Inferior parietal cortex (tissue), 1 donor: ENCODE measurements around the gene MEPCE.
"Not testable (repeated sequence)": the region's sequence is repeated elsewhere in the genome, so short reads cannot be mapped to it uniquely, and the experiment has no call there.

ENCODE experiments used
- DNase-seq: peaks from one replicate; pipeline ENCODE4 v3.0.0-alpha.2; 2016; ENCODE audit errors: extremely low spot score

Gene MEPCE

DNA sequence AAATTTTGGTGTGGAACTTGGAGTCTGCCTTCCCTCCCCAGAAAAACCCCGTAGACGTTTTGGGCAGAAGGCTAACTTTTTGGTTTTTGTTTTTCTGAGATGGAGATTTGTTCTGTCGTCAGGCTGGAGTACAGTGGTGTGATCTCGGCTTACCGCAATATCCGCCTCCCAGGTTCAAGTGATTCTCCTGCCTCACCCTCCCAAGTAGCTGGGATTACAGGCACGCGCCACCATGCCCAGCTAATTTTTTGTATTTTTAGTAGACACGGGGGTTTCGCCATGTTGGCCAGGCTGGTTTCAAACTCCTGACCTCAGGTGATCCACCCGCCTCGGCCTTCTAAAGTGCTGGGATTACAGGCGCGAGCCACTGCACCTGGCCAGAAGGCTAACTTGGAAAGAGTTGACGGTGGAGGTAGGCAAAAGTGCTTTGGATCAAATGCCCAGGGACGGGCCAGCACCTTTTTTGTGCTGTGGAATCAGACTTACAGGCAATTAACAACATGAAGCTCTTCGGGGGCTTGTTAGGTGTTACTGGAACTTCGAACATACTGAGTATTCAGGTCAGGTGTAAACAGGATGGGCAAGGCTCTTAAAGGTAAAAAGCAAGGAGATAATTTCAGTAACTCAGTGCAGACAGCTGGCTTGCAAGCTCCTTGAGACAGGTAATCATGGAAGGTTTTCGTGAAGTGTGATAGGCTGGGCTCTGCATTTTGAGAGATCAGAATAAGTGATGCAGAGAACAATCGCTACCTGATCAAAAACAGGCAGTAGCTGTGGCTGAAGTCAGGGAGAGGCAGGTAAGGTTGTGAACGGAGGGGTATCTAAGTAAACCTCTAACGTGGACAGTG lies 4.9 kb downstream of the MEPCE start:
- no peak for DNase-seq

DNA sequence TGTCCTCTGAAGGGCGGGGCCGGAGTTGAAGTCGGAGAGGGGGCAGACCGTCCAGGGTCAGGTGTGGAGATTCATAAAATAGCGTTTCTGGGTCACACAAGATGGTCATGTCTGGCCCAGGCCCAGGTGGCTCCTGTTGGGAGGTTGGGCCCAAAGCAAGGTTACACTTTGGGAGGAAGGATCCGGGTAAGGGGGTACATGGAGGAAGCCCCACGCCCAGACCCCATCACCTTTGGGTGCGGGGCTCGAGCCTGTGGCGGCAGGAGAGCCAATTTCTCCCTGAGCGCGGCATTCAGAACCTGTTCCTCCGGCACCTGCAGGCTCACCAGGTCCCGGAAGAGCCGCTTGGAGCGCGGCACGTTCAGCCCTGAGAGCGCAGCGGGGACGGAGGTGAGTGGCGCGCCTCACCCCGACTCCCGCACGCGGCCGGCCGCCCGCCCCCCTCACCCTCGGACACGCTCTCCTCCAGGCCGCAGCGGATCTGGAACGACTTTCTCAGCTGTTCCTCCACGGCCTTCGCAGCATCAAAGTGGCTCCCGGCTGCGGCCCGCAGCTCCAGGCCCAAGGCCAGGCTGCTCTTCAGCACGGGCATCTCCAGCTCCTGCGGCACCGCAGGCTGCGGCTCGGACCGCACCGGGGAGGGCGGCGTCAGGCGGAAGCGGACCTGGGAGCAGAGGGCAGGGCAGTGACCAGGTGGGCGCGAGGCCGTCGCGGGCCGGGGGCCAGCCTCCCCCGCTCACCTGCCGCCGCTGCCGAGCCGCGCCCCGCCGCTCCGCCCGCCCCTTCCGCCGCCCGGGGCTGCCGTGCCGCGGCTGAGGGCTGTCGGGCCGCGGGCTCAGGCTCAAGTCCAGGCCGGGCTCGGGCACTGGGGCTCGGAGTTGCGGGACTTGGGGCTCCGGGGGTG lies 6.0 kb downstream of the MEPCE start:
- DNase-seq, result no peak

- no peak for DNase-seq
Measured at GRCh38 chr7:100437150-100438100, 7.8 kb downstream of the MEPCE start.

DNA sequence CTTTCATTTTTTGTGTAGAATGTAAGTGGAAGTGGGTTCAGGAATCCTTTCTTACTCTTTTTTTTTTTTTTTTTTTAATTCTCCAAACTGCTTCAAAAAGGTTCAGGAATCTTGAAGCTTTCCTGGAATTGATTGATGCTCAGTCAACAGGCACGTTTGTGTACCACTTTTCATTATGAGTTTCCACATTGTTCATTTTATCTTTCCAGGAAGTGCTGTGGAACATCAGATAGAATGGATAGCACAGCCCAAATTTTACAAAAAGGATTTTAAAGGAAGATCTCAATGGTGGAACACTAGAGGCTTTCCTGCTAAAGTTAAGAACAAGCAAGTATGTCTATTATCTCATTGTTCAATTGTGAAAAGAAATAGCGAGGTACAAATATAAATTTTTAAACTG lies 8.5 kb downstream of the MEPCE start:
- DNase-seq, result no peak

- DNase-seq, result not testable (repeated sequence)
Measured at GRCh38 chr7:100438731-100439130, 9.1 kb downstream of the MEPCE start.

GRCh38 chr7:100439244-100439643 lies 9.6 kb downstream of the MEPCE start:
- DNase-seq, result not testable (repeated sequence)

DNA sequence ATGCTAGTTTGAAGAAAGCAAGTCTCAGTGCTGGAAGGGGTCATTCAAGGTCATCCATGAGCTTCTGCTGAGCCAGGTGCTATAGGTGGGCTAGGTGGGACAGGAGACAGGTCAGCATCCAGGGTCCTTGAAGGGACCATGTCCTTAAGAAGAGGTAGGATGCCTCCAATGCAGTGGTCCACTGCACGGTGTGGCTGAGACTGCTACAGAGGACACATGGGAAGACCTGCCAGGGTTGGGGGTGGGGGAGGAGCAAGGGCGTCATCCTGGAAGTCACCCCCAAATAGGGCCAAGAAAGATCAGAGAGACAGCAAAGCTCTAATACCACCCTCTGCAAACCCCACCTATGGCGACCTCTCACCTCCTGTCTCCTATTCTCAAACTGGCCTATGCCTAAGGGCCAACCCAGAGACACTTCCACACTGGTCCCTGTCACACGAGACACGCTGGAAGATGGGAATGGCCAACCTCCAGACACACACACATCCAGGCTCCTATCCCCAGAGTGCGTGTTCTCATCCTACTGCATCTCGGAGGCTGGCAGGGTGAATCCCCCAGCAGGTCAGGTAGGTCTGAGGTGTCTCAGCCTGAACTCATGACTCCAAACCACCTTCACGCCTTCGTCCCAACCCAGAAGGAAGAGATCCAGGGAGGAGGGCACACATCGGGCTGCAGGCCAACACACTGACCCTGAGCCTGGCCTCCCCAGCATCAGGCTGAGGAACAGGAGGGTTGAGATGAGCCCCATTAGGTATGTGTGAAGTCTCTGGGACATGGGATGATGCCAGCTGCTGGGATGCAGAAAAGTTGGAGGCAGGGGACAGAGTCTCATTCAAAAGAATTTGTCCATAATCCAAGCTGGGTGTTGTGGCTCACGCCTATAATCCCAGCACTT lies 12.3 kb downstream of the MEPCE start:
- DNase-seq, result no peak

DNA sequence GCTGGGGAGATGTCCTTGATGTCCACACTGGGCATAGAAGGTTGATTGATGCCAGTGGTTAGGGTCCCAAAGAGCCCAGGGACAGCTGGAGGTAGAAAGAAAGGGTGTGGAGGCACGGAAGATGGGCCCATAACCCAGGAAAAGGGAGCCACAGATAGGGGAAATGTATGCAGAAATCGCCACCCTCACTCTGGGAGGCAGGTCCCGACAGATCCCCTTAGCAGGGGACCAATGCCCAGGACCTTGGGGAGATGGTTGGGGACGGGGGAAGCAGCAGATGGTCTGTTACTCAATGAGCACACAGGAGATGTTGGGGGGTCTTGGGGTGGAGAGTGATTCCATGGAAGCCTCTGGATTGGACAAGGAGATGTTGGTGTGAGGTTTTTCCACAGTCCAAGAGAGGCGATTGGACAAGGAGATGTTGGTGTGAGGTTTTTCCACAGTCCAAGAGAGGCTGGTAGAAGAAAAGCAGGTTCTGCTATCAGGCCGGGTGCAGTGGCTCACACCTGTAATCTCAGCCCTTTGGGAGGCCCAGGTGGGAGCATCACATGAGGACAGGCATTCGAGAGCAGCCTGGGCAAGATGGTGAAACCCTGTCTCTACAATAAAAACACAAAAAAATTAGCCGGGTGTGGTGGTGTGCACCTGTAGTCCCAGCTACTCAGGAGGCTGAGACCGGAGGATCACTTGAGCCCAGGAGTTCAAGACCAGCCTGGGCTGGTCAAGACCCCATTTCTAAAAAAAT lies 13.6 kb downstream of the MEPCE start:
- DNase-seq, result no peak

DNA sequence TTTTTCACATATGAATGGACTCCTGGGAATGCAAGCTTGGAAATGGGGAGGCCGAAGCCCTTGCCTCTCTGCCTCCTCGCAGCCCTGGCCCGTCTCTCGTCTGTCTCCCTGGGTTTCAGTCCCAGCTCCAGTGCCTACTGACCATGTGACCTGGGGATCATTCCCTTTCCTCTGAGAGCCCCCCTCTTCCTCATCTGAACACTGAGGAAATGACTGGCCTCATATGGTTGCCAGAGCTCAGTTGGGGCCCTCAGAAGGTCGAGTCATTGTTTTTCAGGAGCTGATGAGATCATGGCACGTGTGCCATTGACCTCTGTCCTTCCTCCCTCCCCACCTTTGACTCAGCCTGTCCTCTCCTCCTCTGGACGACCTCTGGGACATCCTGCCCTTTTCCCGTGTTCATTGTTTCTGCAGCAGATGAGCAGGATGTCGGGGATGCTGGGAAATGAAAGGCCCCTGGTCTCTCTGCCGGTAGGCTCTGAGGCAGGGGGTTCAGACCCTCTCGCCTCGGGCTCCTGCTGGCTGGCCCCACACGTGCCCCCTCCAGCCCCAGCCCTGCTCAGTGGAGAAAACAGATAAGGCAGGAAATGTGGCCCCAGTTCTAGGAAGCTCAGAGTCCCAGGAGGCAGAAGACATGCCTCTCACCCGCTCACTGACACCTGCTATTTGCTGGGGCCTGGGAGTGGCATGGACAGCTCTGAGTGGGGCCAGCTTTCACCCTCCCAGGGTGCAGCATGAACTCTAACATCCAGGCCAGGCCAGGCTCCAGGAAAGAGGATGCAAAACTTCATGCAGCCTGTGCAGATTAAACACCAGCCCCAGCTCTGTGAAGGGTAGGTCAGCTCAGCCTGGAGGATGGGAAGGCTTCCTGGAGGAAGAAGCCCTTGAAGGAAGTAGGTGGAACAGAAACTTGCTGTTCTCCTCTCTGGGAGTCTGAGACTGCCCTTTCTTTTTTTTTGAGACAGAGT lies 15.0 kb downstream of the MEPCE start:
- DNase-seq, result no peak

DNA sequence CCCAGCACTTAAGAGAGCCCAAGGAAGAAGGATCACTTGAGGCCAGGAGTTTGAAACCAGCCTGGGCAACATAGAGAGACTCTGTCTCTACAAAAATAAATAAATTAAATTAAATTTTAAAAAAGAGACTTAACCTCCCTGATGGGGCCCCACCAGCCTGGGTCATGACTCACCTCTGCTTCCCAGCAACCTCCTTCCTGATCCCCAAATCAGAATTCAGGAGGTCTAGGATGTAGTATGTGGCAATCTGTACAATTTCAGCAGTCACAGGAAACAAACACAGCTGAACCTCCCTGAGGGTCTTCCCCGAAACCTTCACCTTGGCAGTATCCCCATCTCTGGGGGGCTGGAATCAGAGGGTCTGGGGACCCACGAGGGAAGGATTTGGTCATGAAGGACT lies 16.4 kb downstream of the MEPCE start:
- no peak for DNase-seq

DNA sequence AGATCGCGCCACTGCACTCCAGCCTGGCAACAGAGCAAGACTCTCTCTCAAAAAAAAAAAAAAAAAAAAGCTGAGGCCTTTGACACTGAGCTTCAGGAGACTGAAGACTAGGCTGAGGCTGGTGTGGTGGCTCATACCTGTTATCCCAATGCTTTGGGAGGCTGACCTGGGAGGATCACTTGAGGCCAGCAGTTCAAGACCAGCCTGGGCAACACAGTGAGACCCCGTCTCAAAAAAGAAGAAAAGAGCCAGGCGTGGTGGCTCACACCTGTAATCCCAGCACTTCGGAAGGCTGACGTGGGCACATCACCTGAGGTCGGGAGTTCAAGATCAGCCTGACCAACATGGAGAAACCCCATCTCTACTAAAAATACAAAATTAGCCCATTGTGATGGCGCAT lies 17.7 kb downstream of the MEPCE start:
- DNase-seq, result not testable (repeated sequence)

GRCh38 chr7:100449190-100449795 lies 19.7 kb downstream of the MEPCE start:
- DNase-seq, result no peak

- no peak for DNase-seq
Measured at GRCh38 chr7:100452513-100452912, 22.9 kb downstream of the MEPCE start.

GRCh38 chr7:100453854-100454253 lies 24.2 kb downstream of the MEPCE start:
- DNase-seq, result not testable (repeated sequence)

GRCh38 chr7:100455206-100455605 lies 25.6 kb downstream of the MEPCE start:
- no peak for DNase-seq

DNA sequence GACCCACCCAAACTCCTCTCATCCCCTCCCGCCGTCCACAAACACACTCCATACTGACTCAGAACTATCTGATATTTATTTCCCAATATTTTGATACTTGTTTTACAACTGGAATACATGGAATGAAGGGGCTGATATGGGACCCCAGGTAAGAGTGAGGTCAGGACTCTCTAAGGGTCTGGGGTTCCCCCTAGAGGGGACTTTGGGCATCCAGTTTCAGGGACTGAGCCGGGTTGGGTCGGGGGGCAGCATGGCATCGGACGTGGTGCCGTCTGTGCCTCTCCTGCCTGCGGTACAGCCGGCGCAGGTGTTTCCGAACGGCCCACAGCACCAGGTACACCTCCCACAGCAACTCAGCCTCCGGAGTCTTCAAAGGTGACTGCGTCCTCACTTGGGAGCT lies 26.9 kb downstream of the MEPCE start:
- DNase-seq, result no peak

DNA sequence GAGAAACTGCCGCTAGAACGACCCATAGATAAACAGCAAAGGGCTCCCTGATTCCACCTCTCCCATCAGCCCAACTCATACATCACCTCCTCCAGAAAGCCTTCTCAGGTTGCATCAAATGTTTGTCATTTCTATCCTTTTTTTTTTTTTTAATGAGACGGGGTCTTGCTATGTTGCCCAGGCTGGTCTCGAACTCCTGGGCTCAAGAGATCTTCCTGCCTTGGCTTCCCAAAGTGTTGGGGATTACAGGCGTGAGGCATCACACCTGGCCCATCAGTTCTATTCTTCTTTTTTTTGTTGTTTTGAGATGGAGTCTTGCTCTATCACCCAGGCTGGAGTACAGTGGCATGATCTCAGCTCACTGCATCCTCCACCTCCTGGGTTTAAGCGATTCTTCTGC lies 27.4 kb downstream of the MEPCE start:
- DNase-seq, result no peak

DNA sequence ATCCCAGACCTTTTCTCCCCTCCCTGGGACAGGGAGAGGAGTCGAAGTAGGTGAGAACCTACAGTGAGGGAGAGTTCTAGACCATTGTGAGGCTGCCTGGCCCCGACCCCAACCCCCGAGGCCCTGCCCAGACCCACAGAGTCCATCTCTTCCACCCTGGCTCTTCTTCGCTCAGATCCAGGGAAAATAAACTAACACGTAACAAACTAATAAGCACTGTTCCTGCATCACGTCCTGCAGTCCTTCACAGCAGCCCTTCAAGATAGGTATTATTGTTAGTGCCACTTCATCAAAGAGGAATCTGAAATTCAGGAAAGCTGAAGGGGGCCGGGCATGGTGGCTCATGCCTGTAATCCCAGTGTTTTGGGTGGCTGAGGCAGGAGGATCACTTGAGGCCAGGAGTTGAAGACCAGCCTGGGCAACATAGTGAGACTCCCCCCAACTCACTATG lies 34.6 kb downstream of the MEPCE start, which contains the start of gene SPACDR:
SPACDR (minus strand) TSS at position 51 of the 451 bp plus-strand sequence. CDS start 235 bp downstream, outside the sequence.
- no peak for DNase-seq
